Measurements from ENCODE around the gene RASA3.
"Not testable (repeated sequence)": the region's sequence is repeated elsewhere in the genome, so short reads cannot be mapped to it uniquely, and the experiment has no call there.

RASA3 gene

DNA sequence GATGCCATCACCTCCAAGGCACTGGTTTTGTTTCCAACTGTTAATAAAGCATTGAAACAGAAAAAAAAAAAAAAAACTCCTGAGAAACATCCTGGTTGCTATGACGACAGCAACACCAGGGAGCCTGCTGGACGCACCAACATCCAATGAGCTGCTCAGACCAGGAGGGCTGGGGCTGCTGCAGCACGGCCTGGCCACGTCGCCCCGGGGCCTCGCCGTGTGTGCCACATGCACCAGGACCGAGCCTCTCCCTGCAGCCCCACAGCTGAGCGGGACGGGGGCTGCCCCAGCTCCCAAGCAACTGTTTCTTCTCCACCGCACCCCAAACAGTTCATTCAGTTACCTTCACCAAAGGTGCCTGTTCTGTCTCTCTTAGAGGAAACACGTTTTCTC lies 54.5 kb downstream of the RASA3 start:
- no peak for DNase-seq

DNA sequence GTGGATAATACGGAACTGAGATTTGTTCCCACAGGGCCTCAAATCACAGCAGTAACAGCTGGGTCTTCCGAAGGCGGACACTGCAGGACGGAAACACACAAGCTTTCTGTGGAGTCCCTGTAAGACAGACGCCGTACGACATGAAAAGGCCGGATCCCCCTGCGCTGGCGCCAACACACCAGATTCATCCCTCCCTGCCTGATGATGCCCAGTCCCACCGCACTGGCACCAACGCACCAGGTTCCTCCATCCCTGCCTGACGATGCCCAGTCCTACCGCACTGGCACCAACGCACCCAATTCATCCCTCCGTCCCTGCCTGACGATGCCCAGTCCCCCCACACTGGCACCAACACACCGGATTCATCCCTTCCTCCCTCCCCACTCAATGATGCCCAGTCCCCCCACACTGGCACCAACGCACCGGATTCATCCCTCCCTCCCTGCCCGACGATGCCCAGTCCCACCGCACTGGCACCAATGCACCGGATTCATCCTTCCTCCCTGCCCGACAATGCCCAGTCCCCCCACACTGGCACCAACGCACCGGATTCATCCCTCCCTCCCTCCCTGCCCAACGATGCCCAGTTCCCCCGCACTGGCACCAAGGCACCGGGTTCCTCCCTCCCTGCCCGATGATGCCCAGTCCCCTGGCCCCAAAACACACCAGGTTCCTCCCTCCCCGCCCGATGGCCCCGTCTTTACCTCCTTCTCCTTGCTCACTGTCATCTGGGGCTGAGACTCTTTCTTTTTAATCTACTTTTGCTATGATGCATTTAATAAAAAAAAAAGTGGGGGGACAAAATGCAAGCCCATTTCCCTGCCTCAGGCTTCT lies 55.1 kb downstream of the RASA3 start:
- no peak for DNase-seq

DNA sequence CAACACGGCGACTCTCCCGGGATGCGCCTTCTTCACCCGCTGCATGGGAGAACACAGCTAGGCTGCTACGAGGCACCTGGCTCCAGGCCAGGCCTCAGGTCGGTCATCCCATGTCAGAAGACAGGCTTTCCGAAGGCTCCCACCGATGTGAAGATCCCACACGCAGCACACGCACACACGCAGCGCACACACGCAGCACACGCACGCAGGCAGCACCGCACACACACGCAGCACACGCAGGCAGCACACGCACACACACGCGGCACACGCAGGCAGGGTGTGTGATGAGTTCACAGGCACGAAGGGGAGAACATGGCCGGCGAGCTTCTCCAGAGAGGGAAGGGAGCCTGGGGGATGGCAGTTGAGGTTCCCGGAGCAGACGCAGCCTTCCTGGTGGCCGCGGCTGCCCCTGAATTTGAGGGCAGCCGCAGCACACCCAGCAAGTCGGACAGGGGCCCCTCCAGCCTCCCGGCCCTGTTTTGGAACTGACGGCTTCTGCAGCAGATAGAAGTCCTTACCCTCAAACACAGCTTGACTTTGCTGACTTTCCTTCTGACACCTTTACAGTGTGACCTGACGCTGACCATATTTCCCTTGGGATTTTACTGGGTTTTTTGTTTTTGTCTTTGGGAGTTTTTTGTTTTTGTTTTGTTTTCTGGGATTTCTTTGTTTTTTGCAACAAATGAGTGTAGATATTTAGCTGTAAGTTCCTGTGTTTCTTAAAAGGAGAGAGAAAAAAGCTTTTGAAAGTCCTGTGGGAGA lies 55.9 kb downstream of the RASA3 start:
- no peak for DNase-seq

DNA sequence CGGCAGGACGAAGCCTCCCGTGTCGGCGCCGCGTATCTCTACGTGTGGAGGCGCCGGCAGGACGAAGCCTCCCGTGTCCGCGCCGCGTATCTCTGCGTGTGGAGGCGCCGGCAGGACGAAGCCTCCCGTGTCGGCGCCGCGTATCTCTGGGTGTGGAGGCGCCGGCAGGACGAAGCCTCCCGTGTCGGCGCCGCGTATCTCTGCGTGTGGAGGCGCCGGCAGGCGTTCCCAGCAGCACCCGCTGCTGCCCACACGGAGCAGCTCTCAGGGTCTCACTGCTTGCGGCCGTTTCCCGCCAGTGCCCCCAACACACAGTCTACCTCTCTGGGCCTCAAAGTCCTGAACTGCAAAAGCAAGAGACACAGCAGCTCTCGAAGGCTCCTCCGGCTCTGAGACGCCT lies 56.6 kb downstream of the RASA3 start:
- not testable (repeated sequence) for DNase-seq

DNA sequence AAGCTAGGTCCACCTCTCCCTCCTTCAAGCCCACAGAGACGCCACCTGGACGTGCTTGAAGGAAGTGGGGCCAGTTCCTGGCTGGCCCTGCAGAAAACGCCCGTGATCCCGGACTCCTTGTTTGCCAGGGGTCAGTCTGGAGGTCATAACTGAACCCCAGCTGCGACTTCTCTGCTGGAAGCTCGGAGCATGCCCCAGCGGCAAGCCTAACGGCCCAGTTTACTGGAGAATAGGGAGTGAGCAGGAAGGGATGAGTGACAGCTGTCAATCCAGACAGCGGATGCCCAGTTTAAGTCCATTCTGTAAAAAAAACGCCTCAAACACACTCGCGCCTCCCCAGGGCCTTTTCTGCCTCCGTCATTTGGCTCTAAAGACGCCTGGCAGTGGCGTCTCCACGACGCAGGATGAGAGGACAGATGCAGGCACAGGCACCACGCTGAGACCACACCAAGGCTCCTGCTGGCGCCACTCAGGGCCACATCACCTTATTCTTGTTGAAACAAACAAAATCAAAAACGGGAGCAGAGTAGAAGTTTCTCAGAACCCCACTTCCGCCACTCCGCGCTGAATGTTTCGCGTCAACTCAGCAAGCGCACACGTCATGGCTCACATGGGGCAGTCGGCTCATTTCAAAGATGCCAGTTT lies 57.6 kb downstream of the RASA3 start:
- DNase-seq, result no peak

DNA sequence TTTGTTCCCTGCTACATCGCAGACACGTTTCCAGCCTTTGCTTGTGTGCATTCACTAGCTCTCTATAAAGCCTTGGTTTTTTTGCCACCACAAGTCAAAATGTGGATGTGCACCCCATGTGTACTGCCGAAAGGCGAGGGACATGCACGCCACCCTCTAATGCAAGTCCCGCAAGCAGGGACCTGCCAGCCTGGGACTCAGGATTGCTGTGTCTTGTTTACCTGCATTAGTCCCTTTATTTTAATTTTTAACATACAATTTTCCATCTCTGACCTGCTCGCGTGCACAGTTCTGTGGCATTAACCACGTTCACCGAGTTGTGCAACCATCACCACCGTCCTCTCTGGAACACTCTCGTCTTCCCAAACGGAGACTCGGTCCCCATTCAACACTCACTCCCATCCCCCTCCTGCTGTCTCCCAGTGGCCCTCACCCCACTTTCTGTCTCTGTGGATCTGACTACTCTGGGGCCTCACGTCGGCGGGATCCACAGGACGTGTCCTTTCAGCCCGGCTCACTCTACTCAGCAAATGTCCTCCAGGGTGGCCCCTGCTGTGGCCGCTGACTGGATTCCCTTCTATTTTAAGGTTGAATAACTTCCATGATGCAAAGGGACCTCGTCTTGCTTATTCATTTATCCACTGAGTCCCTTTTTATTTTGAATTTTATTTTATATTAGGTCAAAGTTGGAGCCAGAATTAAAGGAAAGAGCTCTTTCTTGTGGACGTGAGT lies 58.4 kb downstream of the RASA3 start:
- no peak for DNase-seq

DNA sequence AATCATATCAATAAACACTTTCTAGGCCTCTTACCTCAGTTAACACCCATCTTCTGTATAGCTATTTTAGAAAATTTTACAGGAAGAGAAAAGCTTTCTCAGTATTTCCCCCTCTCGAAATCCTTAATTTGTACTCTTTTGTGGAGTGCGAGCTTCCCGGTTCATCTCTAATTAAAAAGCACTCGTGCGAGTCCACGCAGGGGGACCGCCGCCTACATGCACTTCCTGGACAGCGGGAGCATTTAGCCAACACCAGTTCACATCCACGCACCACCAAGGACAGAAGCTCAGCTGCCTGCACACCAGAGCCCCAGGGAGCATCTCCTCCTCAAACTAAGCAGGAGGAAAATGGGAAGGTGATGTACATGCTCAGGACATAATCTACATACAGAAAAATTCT lies 60.0 kb downstream of the RASA3 start:
- no peak for DNase-seq

DNA sequence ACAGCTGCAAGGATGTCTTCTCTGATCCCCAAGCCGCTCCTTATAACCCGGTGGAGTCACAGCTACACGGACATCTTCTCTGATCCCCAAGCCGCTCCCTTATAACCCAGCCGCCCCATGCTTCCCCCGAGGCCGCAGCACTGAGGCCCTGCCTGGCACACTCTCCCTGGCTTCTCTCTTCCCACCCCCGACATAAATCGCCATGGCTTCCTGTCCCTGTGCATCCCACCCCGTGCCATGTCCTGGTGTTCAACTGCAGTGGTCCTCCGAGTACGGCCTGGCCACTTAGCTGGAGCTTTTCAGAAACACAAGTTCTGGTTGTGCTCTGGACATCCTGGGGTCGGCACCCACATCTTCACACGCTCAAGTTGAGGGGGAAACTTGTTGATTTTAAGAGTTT lies 60.4 kb downstream of the RASA3 start:
- no peak for DNase-seq

DNA sequence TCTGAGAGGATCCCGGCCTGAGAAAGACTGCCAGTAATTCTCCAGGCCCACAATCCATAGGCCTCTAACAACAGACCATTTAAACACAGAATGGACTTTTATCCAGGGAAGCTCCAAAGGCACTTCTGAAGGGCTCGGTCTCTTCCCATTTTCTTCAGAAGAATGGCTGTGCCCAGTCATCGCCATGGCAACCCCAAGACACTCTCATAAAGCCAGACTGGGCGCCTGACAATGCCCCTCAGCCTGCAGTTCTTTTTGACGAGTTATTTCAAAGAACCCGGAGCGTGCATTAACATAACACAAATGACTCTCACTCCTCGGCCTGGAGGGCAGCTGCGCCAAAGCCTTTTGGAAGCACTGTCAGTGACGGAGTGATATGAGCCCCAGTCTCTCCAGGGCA lies 61.0 kb downstream of the RASA3 start:
- DNase-seq, result no peak

DNA sequence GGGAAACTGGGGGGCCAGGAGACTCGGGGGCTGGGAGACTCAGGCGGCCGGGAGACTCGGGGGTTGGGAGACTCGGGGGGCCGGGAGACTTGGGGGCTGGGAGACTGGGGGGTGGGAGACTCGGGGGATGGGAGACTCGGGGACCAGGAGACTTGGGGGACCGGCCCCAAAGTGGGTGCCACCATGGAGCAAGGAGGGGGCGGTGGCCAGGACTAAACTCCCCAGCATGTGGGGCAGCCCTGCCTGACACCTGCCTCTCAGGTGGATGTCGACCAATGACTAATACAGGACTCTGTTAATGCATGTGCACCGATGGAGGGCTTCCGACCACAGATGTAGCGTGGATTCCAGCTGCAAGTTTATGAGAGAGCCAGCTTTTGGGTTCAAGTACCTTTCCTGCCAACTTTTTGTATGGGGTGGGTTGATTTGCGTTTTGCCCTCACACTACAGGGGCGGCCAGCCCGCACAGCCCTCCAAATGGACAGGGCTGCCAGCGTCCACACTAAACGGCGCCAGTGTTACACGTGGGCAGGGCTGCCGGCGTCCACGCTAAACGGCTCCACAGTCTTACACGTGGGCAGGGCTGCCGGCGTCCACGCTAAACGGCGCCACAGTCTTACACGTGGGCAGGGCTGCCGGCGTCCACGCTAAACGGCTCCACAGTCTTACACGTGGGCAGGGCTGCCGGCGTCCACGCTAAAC lies 62.2 kb downstream of the RASA3 start:
- DNase-seq, result no peak

DNA sequence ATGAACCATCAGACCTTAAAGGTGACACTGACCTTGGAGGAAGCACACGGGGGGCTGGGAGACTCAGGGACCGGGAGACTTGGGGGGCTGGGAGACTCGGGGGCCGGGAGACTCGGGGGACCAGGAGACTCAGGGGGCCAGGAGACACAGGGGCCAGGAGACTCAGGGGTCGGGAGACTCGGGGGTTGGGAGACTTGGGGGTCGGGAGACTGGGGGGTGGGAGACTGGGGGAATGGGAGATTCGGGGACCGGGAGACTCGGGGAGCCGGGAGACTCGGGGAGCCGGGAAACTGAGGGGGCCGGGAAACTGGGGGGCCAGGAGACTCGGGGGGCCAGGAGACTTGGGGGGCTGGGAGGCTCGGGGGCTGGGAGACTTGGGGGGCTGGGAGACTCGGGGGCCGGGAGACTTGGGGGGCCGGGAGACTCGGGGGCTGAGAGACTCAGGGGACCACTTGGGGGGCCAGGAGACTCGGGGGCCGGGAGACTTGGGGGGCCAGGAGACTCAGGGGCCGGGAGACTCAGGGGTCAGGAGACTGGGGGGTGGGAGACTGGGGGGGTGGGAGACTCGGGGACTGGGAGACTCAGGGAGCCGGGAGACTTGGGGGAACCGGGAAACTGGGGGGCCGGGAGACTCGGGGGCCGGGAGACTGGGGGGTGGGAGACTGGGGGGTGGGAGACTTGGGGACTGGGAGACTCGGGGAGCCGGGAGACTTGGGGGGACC lies 62.9 kb downstream of the RASA3 start:
- no peak for DNase-seq

DNA sequence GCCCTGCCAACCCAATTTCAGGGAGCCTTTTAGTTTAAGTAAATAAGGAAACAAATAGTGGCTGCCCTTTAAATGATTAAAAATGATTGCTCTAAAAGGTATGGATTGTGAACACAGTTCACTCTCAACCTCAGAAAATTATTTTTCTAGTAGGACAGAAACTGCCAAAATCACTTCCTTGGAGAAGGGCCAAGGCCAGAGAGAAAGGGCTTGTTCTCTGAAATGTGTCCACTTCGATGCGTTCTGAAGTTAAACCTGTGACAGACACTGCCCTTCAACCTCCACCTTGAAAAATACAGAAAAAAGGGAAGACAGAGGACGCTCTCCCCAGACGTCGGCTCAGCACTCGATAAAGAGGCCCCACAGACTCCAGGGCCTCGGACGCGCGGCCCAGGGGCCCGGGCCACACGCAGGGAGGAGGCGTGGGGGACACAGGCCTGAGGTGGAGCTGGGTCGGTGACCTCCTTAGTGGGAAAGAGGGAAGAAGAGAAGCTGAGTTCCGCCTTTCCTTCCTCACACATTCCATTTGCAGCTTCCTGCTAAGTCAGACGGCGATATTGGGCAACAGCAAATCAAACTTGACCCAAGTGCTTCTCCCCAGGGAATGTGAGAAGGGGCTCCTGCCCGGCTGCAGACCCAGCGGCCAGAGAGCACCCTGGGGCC lies 63.6 kb downstream of the RASA3 start:
- DNase-seq, result no peak

DNA sequence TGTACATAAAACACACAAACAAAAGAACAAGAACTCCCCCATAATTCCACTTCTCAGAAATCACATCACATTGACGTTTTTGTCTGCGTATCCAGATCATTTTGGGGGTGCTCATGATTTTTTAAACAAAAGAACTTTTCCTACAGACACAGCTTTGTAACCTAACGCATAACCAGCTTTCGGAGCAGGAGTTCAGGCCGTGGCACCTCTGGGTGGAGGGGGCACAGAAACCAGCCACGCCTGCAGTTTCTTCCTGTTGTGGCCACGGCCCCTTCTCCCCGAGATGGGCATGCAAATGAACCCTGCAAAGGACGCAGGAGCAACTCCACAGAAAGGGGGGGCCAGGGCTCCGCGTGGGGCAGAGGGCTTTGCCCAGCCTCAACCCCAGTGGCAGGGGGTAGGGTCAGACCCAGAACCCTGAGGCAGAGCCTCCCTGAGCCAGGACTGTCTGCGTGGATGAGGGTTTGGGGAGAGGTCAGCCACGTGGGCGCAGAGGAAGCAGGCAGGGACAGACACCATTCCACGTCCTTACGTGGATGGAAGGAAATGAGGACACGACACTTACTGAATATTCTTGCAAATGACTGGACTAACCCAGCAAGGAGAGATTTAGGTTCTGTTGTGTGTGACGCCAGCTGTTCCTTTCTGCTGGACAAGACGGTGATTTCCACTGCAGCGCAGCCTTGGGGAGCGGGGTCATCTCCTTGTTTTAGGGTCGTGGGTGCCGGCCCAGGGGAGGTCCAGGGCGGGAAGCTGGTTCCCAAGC lies 64.4 kb downstream of the RASA3 start:
- DNase-seq, result peak; percentile 60

DNA sequence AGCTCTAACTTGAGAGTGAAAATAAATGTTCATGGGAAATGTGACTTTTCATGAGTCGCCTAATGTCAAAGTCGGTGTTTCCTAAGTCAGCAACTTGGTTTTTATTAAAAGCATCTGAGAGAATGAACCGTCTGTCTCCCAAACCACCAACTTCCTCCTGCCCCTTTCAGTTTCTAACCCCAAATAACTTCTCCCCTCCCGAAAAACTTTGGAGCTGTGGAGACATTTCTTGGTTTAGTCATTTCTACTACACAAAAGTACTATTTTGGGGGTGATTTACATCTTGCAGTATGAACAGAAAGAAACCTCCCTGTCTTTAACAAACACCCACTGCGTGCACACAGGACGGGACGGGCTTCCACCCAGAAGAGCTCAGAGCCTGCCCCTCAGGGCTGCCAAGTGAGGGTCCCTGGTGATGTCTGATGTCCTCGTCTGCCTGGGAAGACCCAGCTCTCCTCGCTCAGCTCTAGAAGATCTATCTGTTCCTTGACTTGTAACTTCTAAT lies 65.0 kb downstream of the RASA3 start:
- DNase-seq, result peak; percentile 60

DNA sequence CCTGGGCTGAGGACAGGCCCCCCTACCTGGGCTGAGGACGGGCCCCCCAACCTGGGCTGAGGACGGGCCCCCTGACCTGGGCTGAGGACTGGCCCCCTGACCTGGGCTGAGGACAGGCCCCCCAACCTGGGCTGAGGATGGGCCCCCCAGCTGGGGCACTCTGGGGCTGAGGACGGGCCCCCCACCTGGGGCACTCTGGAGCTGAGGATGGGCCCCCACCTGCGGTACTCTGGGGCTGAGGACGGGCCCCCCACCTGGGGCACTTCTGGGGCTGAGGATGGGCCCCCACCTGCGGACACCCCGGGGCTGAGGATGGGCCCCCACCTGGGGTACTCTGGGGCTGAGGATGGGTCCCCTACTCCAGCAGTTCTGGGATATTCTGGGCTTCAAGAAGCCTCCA lies 65.5 kb downstream of the RASA3 start:
- no peak for DNase-seq

DNA sequence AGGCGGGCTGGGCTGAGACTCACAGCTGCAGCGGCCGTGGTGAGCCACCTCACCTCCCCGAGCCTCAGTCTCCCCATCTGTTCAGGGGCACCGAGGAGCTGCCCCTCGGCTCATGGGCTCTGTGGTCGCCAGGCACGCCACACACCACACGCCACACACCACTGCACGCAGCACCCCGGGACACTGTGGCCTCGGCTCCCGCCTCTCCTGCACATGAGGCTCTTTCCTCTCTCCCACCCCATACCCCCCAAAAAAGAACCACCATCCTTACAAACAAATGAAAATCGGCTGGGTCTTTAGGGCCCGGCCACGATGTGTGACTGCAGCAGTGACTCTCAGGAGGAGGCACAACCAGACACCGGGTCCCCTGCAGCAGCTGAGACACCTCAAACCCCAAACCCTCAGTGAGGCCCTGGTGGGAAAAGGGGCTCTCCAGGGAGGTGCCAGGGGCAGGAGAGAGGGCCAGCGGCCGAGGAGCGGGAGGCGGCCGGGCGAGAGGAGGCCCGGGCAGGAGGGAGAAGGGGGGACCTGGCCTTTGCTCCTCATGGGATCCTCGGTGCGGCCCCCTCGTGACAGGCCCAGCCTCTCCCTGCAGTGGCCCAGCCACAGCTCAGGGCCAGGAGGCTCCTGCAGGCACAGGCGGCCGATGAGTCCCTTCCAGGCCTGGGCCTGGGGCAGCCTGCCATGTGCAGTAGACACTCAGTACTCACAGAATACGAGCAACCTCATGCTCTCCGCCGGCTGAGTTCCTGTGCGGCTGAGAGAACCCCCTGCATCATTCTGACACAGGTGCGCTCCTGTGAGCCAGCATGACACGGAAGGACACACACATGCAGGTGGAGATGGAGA lies 66.3 kb downstream of the RASA3 start:
- no peak for DNase-seq

DNA sequence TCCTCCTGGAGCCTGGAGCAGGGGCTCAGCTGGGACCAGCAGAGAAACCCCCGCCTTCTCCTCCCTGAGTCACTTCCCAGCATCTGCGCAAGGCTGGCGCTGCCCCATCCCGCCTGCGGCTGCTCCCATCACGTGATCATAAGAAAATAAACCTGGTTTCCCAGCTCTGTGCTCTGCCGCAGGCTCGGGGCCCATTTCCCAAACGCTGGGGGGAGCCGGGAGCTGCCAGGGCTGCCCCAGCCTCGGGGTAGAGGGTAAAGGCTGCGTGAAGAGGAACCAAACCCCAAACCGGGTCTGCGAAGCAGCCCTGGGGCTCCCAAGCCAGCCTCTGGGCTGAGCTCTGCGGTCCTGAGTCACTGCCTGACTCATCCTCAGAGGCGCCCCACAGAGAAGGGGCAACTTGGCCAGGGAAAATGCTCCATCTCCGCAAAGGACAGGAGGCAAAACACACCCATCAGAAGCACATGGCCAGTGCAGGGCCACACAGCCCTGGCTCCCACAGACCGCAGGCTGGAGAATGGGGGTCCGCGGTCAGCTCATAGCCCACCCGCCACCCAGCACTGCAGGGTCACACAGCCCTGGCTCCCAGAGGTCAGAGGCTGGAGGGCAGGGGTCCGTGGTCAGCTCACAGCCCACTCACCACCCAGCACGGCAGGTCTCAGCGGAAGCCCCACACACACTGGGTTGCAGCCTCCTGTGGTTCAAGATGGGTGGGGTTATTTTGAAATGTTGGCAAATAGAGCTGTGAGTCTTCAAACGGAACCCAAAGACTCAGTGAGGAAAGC lies 67.1 kb downstream of the RASA3 start:
- peak; percentile 94 for DNase-seq

DNA sequence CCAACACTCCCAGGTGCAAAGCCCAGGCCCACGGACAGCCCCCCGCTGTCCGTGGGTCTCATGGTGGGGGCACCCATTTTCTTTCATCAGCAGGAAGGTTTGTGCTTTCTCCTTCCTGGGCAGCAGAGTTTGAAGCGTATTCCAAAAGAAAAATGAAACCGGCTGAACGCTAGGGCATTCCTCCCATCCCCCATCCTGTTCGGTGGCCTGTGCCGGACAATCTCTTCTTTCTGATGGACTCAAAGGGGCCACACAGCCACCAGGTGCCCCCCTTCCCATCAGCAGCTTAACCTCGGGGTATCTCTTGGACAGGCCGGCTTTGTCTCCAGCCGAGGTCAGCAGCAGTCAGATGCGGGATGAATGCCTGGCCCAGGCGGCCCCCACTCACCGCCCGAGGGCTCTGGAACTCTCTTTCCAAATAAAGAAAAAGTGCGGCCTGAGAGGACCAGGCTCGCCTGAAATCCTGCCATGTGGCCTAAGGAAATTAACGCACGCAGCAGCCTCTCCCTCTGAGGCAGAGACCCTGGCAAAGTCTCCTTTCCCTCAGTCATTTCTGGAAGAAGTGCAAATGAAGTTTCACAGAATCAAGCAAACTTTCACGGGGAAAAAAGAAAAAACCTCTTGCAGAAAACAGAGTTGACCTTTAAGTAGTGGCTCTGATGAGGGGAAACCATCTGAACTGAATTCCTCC lies 67.8 kb downstream of the RASA3 start:
- DNase-seq, result no peak

All from hematopoietic multipotent progenitor cell treated with erythropoietin and hydrocortisone succinate and interleukin-3 and kit ligand, for 4 days (in vitro differentiated cells).